Left renal pelvis (tissue), 4 donors: ENCODE data around the gene WDR27. TPM values are rescaled to one million over a fixed set of nuclear protein-coding genes. Genes with fewer than 3 reads are reported as not detected.

Experiments
- DNase-seq, 4 donors: peaks; one replicate each; pipeline ENCODE4 v3.0.0-alpha.2; 2013; ENCODE audit warnings: low read depth in 4 of 4, low spot score in 3 of 4
- polyA plus RNA-seq, 4 donors: library from polyadenylated mRNA; unstranded; fragments of 120-200 nt; gene quantifications; one replicate each; pipeline ENCODE4 v1.2.1, GENCODE V29; 2013; ENCODE audit not compliant: insufficient read length in 4 of 4

The WDR27 gene
- polyA plus RNA-seq, result 10 to 100 TPM; 35.9 to 88.8 (median 59.5) TPM

- DNase-seq, result peak; percentile 88 to 94 (median 88)
Measured at GRCh38 chr6:169701954-169702839, at the start of gene WDR27, which contains the start of gene C6orf120. Gene WDR27 (minus strand): TSS chr6:169702029. CDS start chr6:169689005, 13,024 bp downstream. Gene C6orf120 (plus strand): TSS chr6:169702126. CDS start chr6:169702460, 334 bp downstream.

- DNase-seq, result no peak
Measured at GRCh38 chr6:169746556-169746955, 44.7 kb upstream of the WDR27 start.

- DNase-seq, result no peak
Measured at GRCh38 chr6:169745405-169745804, 43.6 kb upstream of the WDR27 start.

GRCh38 chr6:169741344-169741743 lies 39.5 kb upstream of the WDR27 start:
- no peak for DNase-seq

DNA sequence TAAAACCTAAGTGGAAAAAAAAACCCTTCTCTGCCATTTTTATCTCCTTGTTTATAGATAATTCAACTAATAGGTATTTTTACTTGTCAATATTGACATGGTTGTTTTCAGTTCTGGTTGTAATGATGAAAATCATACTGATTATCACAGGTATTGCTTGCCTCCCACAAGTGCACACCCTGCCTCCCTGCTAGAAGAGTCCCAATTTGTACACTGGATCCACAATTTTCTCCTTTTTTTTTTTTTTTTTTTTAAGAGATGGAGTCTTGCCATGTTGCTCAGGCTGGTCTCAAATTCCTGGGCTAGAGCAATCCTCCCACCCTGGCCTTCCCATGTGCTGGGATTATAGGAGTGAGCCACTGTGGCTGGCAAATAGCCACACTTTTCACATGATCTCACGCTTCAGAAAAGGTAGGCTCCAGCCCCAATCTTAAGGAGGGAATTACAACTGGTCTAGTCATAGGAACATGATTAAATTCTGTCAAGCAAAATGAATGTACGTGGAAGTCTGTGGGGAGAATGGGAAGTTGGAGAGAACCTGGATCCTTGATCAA lies 37.2 kb upstream of the WDR27 start:
- DNase-seq, result no peak

DNA sequence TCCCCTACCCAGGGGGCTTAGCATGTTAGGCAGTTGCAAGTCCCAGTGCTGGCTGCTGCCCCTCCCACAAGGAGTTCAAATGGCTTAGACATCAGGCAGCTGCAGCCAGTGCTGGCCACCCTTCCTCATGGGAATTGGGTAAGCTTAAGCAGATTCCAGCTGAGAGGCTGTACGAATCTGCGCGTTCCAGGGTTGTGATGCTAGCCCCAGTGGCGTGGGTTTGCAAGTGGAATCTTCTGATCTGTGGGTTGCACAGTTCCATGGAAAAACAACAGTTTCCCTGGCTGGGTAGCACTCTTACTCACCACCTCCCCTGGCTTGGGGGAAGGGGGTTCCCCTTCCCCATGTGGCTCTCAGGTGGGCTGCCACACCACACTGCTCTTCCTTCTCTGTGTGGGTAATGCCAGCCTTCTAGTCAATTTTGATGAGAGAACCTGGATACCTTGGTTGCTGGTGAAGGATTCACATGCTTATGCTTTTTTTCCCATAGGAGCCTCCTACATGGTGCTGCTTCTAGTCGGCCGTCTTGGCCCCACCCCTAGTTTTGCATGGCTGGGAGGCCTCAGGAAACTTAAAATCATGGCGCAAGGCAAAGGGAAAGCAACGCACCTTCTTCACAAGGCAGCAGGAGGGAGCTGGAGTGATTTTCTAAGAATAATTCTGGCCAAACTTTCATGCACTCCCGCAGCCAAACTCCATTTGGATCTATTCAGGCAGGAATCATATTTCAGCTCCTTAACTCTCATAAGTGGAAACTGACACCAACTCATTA lies 36.6 kb upstream of the WDR27 start:
- DNase-seq, result no peak

GRCh38 chr6:169729961-169730360 lies 28.1 kb upstream of the WDR27 start:
- no peak for DNase-seq

- DNase-seq, result no peak
Measured at GRCh38 chr6:169726963-169727362, 25.1 kb upstream of the WDR27 start.

DNA sequence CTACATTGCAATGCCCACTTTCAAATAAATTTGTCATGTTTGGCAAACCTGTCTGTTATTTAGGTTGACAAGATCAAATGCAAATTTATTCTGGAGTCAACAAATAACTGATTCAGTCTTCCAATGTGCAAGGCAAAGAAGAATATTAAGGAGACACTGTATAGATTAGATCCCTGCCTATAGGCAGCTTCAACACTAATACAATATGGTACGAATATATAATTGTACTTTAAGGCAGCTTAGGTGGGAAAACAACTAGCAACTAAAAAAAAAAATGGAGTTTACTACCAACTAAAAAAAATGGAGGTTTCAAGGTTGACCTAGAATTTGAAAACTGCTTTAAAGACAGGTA lies 24.2 kb upstream of the WDR27 start:
- DNase-seq, result no peak

- peak in 2 of 4 donors; percentile 29 to 48 for DNase-seq
Measured at GRCh38 chr6:169725125-169726048, 23.6 kb upstream of the WDR27 start.

DNA sequence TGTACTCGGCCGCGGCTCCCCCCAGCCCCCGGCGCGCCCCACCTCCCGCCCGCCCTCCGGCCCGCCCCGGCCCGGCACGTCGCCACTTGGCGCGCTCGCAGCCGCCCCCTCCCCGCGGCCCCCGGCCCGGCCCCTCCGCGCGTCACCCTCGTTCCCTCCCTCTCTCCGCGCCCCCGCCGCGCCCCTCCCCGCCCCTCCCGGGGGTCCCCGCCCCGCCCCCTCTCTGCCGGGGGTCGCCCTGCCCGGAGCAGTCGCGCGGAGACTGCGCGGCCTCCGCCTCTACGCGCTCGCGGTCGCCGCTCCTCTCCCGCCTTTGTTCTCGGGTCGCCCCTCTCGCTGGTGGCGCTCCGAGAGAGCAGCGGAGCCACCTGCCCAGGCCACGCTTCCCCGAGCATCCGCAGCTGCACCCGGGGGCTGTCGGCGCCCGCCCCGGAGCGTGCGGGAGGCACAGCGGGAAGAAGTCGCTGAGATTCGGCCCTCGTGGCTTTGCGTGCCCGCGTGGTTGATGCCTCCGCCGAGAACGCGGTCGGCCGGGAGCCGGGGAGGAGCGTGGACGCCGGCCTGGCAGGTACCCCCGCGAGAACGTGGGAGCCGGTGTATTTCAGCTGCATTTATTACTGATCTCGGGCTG lies 22.8 kb upstream of the WDR27 start, which contains the start of gene PHF10:
Gene PHF10, minus strand, starts transcription at position 7 of the 631 bp plus-strand sequence. CDS start 569 bp downstream, outside the sequence.
- DNase-seq, result peak in 1 of 4 donors; percentile 50

DNA sequence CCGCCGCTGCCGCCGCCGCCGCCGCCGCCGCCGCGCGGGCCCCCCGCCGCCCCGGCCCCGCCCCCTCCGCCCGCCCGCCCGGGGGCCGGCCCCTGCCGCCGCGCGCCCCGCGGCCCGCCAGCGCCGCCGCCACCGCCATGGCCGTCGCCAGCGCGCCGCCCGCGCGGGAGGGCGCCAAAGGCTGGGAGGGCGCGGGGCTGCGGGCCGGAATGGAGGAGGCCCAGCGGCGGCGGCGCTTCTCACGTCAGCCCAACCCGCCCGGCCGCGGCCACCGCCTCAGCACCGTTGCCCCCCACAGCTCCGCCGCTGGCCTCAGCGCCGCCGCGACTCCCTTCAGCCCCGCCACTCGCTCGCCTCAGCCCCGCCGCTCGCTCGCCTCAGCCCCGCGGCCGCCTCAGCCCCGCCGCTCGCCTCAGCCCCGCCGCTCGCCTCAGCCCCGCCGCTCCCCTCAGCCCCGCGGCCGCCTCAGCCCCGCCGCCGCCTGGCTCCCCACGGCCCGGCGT lies 22.2 kb upstream of the WDR27 start:
- no peak for DNase-seq

GRCh38 chr6:169723200-169723909 lies 21.5 kb upstream of the WDR27 start:
- peak in 1 of 4 donors; percentile 53 for DNase-seq

- DNase-seq, result no peak
Measured at GRCh38 chr6:169722362-169723199, 20.8 kb upstream of the WDR27 start.

DNA sequence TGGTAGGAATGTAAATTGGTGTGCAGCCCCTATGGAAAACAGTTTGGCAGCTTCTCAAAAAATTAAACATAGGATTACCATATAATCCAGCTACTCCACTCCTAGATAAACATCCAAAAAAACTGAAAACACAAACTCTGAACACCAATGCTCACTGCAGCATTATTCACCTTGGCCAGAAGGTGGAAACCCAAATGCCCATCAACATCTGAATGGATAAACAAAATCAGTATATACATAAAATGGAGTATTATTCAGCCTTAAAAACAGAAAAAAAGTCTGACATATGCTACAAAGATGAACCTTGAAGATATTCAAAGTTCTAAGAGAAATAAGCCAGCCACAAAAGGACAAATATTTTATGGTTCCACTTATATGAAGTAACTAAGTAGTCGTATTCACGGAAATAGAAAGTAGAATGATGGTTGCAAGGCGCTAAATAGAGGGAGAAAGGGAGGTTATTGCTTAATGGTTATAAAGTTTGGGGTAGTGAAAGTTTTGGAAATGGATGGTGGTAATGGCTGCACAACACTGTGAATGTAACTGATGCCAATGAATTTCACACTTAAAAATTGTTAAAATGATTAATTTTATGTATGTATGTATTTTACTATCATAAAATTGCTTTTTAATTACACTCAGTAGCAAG lies 18.5 kb upstream of the WDR27 start:
- DNase-seq, result no peak

DNA sequence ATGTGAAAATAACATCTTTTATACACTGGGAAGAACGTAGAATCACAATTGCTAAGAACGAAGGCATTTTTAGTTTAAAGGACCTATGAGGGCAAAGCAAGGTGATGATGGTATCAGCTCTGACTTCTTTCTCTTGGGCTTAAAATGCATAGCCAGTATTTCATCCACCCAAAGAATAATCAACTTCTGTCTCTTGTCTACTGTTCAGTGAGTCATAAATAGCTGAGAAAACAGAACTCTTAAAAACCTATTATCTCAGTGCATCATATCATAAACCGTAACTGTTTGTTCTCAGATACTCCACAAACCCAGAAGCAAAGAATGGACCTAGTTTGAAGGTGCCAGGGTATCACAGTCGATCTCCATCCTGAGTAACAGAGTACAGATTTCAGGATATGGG lies 17.3 kb upstream of the WDR27 start:
- DNase-seq, result no peak

DNA sequence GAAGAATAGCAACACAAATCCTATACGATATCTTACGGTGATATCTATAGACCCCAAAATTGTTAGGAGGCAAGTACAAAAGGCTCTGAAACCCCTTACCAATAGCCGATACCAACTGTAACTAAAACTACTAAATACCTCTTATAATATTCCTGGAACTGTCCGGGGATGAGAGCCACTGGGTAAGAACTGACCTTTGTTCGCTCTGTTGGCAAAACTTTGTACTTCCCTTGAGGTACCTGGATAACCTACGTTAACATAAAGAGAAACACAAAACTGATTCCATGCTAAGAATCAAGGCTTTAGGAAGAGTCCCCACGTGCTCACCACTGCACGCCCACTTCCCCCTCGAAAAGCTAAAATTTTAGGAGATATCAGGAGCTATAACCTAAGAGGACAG lies 12.8 kb upstream of the WDR27 start:
- no peak for DNase-seq
